ENCODE measurements around the gene MB.

GRCh38 chr22:35590634-35591295 is 26.4 kb downstream of the MB start:
- TF ChIP-seq CTCF (IDR thresholded peaks at IDR 0.05) = no peak
- no peak for TF ChIP-seq POLR2A (IDR thresholded peaks at IDR 0.05)
